Trophoblast cell (in vitro differentiated cells and primary cell): ENCODE results near the gene OR2C1. TPM values are rescaled to one million over a fixed set of nuclear protein-coding genes. Genes with fewer than 3 reads are reported as not detected.

Experiments
- DNase-seq, 2 donors: peaks; one replicate each; pipeline ENCODE4 v3.0.0-alpha.2; 2016
- H2AFZ ChIP-seq: 2 replicates; pipeline ENCODE4 v1.6.1; 2013; ENCODE audit warnings: low read length, moderate library complexity, mild to moderate bottlenecking; ENCODE audit not compliant: insufficient read depth, poor library complexity
- H2AK5ac ChIP-seq: 2 replicates; pipeline ENCODE4 v1.6.1; 2013; ENCODE audit warnings: mild to moderate bottlenecking, low read length
- H2BK120ac ChIP-seq: 2 replicates; pipeline ENCODE4 v1.6.1; 2013; ENCODE audit warnings: low read length, mild to moderate bottlenecking, moderate library complexity; ENCODE audit not compliant: insufficient read depth, poor library complexity
- H2BK12ac ChIP-seq: 2 replicates; pipeline ENCODE4 v1.6.1; 2013; ENCODE audit warnings: mild to moderate bottlenecking, low read length, moderate library complexity
- H2BK5ac ChIP-seq: 2 replicates; pipeline ENCODE4 v1.6.1; 2013; ENCODE audit warnings: low read length, low read depth, moderate library complexity, mild to moderate bottlenecking; ENCODE audit not compliant: poor library complexity
- H3K14ac ChIP-seq: 2 replicates; pipeline ENCODE4 v1.6.1; 2013; ENCODE audit warnings: mild to moderate bottlenecking, low read length
- H3K18ac ChIP-seq: 2 replicates; pipeline ENCODE4 v1.6.1; 2013; ENCODE audit warnings: mild to moderate bottlenecking, low read length
- H3K23ac ChIP-seq: 2 replicates; pipeline ENCODE4 v1.6.1; 2013; ENCODE audit warnings: low read length
- H3K27ac ChIP-seq: 2 replicates; pipeline ENCODE4 v1.5.1; 2013; ENCODE audit warnings: low read depth, mild to moderate bottlenecking, inconsistent platforms, low read length, moderate library complexity
- H3K27me3 ChIP-seq: 2 replicates; pipeline ENCODE4 v1.6.1; 2013; ENCODE audit warnings: inconsistent platforms, mild to moderate bottlenecking, low read length, moderate library complexity; ENCODE audit not compliant: insufficient read depth
- H3K36me3 ChIP-seq, 2 experiments: 1 replicate in 1 of 2; 2 replicates in 1 of 2; pipeline ENCODE4 v1.6.1; 2013; ENCODE audit warnings: low read length in 2 of 2, mild to moderate bottlenecking in 2 of 2, moderate library complexity in 1 of 2; ENCODE audit not compliant: insufficient read depth in 2 of 2, control insufficient read depth in 1 of 2
- H3K4ac ChIP-seq: 2 replicates; pipeline ENCODE4 v1.6.1; 2013; ENCODE audit warnings: low read depth, mild to moderate bottlenecking, low read length, moderate library complexity
- H3K4me1 ChIP-seq, 2 experiments: 1 replicate in 1 of 2; 2 replicates in 1 of 2; pipeline ENCODE4 v1.6.1; 2013; ENCODE audit warnings: low read length in 2 of 2, mild to moderate bottlenecking in 2 of 2, moderate library complexity in 1 of 2; ENCODE audit not compliant: insufficient read depth in 2 of 2, control insufficient read depth in 1 of 2
- H3K4me2 ChIP-seq: 2 replicates; pipeline ENCODE4 v1.6.1; 2013; ENCODE audit warnings: inconsistent platforms, mild to moderate bottlenecking, low read length, moderate library complexity
- H3K4me3 ChIP-seq: 2 replicates; pipeline ENCODE4 v1.5.1; 2013; ENCODE audit warnings: mild to moderate bottlenecking, low read depth, low read length, inconsistent platforms
- H3K79me1 ChIP-seq: one replicate; pipeline ENCODE4 v1.6.1; 2013; ENCODE audit warnings: low read length
- H3K79me2 ChIP-seq: 2 replicates; pipeline ENCODE4 v1.6.1; 2013; ENCODE audit warnings: low read length, mild to moderate bottlenecking; ENCODE audit not compliant: control insufficient read depth, insufficient read depth, poor library complexity
- H3K9ac ChIP-seq: 2 replicates; pipeline ENCODE4 v1.6.1; 2013; ENCODE audit warnings: mild to moderate bottlenecking, low read length
- H3K9me3 ChIP-seq: 2 replicates; pipeline ENCODE4 v1.6.1; 2013; ENCODE audit warnings: low read depth, mild to moderate bottlenecking, control low read depth, inconsistent platforms, low read length; ENCODE audit not compliant: insufficient read depth
- H4K12ac ChIP-seq: 2 replicates; pipeline ENCODE4 v1.6.1; 2013; ENCODE audit warnings: low read depth, mild to moderate bottlenecking, low read length, moderate library complexity
- H4K8ac ChIP-seq: 2 replicates; pipeline ENCODE4 v1.6.1; 2013; ENCODE audit warnings: low read depth, mild to moderate bottlenecking, low read length, moderate library complexity
- H4K91ac ChIP-seq: one replicate; pipeline ENCODE4 v1.6.1; 2013; ENCODE audit warnings: low read depth, mild to moderate bottlenecking, low read length, moderate library complexity
- WGBS: extraction: QIAGEN DNeasy Blood & Tissue Kit; methylation state at CpG from one replicate; pipeline ENCODE4 v1.1.7; 2013; ENCODE audit warnings: missing lambda C conversion rate; ENCODE audit not compliant: insufficient read length, insufficient coverage; ENCODE audit errors: extremely low coverage; 5-methylcytosine and 5-hydroxymethylcytosine counted together
- polyA plus RNA-seq: library from polyadenylated mRNA; stranded (reverse); fragments of 200-250 nt; gene quantifications from 2 replicates; pipeline ENCODE4 v1.2.3, GENCODE V29; 2013

OR2C1 gene
- 0.04 and 0.07 TPM in 2 replicates for polyA plus RNA-seq

DNA sequence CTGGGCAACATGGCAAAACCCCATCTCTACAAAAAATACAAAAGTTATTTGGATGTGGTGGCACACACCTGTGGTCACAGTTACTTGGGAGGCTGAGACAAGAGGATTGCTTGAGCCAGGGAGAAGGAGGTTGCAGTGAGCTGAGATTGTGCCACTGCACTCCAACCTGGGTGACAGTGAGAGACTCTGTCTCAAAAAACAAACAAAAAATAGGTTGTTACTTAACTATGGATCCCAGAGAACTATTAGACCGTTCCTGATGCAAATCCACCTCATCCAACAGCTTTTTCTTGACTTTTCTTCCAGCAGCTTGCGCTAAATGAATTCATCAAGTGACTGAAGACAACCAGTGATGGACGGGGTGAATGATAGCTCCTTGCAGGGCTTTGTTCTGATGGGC is at the start of gene OR2C1:
Gene OR2C1, plus strand, starts transcription at position 301 of the 400 bp plus-strand sequence. Its CDS starts 52 bp downstream, at position 353.
- no peak within 1 kb of the TSS for H3K4me2 ChIP-seq
- H4K12ac ChIP-seq = no peak within 1 kb of the TSS
- H2AK5ac ChIP-seq = no peak within 1 kb of the TSS
- H3K27me3 ChIP-seq = no peaks in the 10 kb centered on the region
- H4K8ac ChIP-seq = no peak within 1 kb of the TSS
- H3K4me1 ChIP-seq = no peaks in the 10 kb centered on the region
- no peaks in the 10 kb centered on the region for H3K36me3 ChIP-seq
- H3K4me3 ChIP-seq = peak within 1 kb of the TSS; percentile 27
- H3K9ac ChIP-seq = no peak within 1 kb of the TSS
- no CpG with 5 or more reads among the region's 3 CpGs for WGBS
- no peak within 1 kb of the TSS for H2BK5ac ChIP-seq
- H3K14ac ChIP-seq = no peak within 1 kb of the TSS
- peaks cover 9% of the 10 kb centered on the region for H3K9me3 ChIP-seq
- H3K4ac ChIP-seq = no peak within 1 kb of the TSS
- no peaks in the 10 kb centered on the region for H3K79me1 ChIP-seq
- H3K23ac ChIP-seq = no peak within 1 kb of the TSS
- H2AFZ ChIP-seq = no peak within 1 kb of the TSS
- no peaks in the 10 kb centered on the region for H3K79me2 ChIP-seq
- no peak within 1 kb of the TSS for H4K91ac ChIP-seq
- H3K27ac ChIP-seq = no peak within 1 kb of the TSS
- DNase-seq = no peak
- H2BK120ac ChIP-seq = no peak within 1 kb of the TSS
- H2BK12ac ChIP-seq = no peak within 1 kb of the TSS
- no peak within 1 kb of the TSS for H3K18ac ChIP-seq

DNA sequence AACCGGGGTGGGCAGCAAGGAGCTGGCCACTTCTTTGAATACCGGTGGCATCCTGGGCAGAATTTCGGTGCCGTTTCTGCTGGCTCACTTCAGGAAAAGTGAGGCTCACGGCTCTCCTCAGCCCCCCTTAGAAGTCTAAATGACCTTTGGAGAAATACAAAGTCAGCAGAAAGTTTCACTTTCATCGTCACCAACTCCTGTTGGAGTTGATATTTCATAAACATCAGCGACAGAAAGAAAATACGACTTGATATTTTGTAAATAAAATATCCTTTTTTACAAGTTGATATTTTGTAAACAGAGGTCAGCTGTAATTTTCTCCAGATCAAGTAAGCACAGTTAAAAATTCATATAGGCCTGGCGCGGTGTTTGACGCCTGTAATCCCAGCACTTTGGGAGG is 49.6 kb upstream of the OR2C1 start:
- peak overlapping the region; percentile 62 for H3K4me2 ChIP-seq
- no peak overlapping the region for H2AK5ac ChIP-seq
- H2BK120ac ChIP-seq = no peak overlapping the region
- no peak for DNase-seq
- peaks cover 16 to 17% of the 10 kb centered on the region in 2 experiments for H3K36me3 ChIP-seq
- no peak overlapping the region for H3K27ac ChIP-seq
- H3K4ac ChIP-seq = peak overlapping the region; percentile 1
- no peak overlapping the region for H3K9ac ChIP-seq
- H3K9me3 ChIP-seq = peaks cover 26% of the 10 kb centered on the region
- H4K91ac ChIP-seq = peak overlapping the region; percentile 87
- H2BK12ac ChIP-seq = no peak overlapping the region
- H4K8ac ChIP-seq = peak overlapping the region; percentile 99
- H3K27me3 ChIP-seq = no peaks in the 10 kb centered on the region
- H3K23ac ChIP-seq = no peak overlapping the region
- peaks cover 6% of the 10 kb centered on the region for H3K79me2 ChIP-seq
- WGBS = no CpG with 5 or more reads among the region's 11 CpGs
- peaks cover 8% of the 10 kb centered on the region for H3K79me1 ChIP-seq
- peak overlapping the region; percentile 38 for H3K18ac ChIP-seq
- peak overlapping the region; percentile 83 for H3K4me3 ChIP-seq
- H2AFZ ChIP-seq = no peak overlapping the region
- H2BK5ac ChIP-seq = no peak overlapping the region
- peak overlapping the region; percentile 79 for H4K12ac ChIP-seq
- peaks cover 2 to 3% of the 10 kb centered on the region in 2 experiments for H3K4me1 ChIP-seq
- H3K14ac ChIP-seq = peak overlapping the region; percentile 86

DNA sequence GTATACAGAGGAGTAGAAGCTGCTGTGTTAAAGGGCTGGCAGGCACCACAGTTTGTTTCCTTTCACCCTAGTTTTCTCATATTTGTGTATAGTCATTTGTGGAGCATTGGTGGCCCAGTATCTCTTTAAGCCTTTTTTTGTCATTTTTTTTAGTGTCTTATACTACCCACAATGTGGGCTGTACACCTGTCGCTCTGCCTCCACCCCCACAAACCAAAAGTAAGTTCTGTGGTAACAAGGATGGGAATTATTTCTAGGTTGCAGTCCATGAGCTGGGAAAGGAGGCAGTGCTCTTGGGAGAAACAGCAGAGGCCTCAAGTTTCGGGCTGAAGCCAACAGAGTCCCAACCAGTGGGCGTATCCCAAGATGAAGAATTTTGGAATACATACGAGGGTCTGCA is 44.2 kb upstream of the OR2C1 start:
- no peak overlapping the region for H3K27ac ChIP-seq
- DNase-seq = no peak
- no CpG with 5 or more reads among the region's 4 CpGs for WGBS

DNA sequence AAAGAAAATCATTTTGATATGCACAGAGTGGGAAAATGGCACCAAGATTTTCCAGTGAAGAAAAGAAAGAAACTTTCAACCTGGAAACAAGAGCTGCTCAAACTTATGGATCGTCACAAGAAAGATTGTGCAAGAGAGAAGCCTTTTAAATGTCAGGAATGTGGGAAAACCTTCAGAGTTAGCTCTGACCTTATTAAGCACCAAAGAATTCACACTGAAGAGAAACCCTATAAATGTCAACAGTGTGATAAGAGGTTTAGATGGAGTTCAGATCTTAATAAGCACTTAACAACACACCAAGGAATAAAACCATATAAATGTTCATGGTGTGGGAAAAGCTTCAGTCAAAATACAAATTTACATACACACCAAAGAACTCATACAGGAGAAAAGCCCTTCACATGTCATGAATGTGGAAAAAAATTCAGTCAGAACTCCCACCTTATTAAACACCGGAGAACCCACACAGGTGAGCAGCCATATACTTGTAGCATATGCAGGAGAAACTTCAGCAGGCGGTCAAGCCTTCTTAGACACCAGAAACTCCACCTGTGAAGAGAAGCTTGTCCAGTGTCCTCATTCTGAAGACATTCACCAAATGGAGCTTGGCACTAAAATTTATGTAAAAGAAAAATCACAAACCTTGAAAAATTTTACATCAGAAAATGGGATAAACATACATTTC is 38.2 kb upstream of the OR2C1 start:
- no peak overlapping the region for H4K91ac ChIP-seq

More for the DNA sequence above, 44.2 kb upstream of the OR2C1 start:
- no peak overlapping the region for H3K14ac ChIP-seq
- H3K23ac ChIP-seq = no peak overlapping the region
- H2BK120ac ChIP-seq = no peak overlapping the region
- no peak overlapping the region for H2AFZ ChIP-seq
- no peak overlapping the region for H2BK5ac ChIP-seq
- no peak overlapping the region for H3K4me2 ChIP-seq
- no peaks in the 10 kb centered on the region for H3K4me1 ChIP-seq
- H2BK12ac ChIP-seq = no peak overlapping the region
- H4K12ac ChIP-seq = no peak overlapping the region
- no peaks in the 10 kb centered on the region for H3K27me3 ChIP-seq
- H3K9me3 ChIP-seq = peaks cover 31% of the 10 kb centered on the region
- no peak overlapping the region for H3K4me3 ChIP-seq
- peaks cover 30 to 40% of the 10 kb centered on the region in 2 experiments for H3K36me3 ChIP-seq
- no peak overlapping the region for H3K18ac ChIP-seq
- H2AK5ac ChIP-seq = no peak overlapping the region
- no peak overlapping the region for H4K91ac ChIP-seq
- no peaks in the 10 kb centered on the region for H3K79me2 ChIP-seq
- H3K9ac ChIP-seq = no peak overlapping the region
- H3K4ac ChIP-seq = no peak overlapping the region
- no peaks in the 10 kb centered on the region for H3K79me1 ChIP-seq
- H4K8ac ChIP-seq = no peak overlapping the region

More for the DNA sequence above, 38.2 kb upstream of the OR2C1 start:
- Histone ChIP-seq H4K12ac (no peak overlapping the region), H3K79me2 (no peaks in the 10 kb centered on the region), H3K4me2 (no peak overlapping the region), H3K36me3 (peaks cover 15 to 36% of the 10 kb centered on the region in 2 experiments), H2BK5ac (no peak overlapping the region), H3K9me3 (peaks cover 30% of the 10 kb centered on the region), H3K4me3 (no peak overlapping the region), H3K4me1 (no peaks in the 10 kb centered on the region), H3K14ac (no peak overlapping the region), H3K79me1 (no peaks in the 10 kb centered on the region), H2AK5ac (no peak overlapping the region), H2BK12ac (no peak overlapping the region), H3K27ac (no peak overlapping the region), H2AFZ (no peak overlapping the region), H3K27me3 (no peaks in the 10 kb centered on the region), H3K23ac (no peak overlapping the region), H3K4ac (no peak overlapping the region), H2BK120ac (no peak overlapping the region), H3K9ac (no peak overlapping the region), H3K18ac (no peak overlapping the region), H4K8ac (no peak overlapping the region)
- no peak for DNase-seq
- no CpG with 5 or more reads among the region's 3 CpGs for WGBS
